GM06990 (cell line): ENCODE data around the gene ZBTB17.

Experiments
- DNase-seq: peaks from one replicate; pipeline ENCODE4 v3.0.0-alpha.2; 2011; ENCODE audit not compliant: insufficient read length; ENCODE audit errors: extremely low read depth
- H3K27me3 ChIP-seq: replicated peaks from 2 replicates; pipeline ENCODE4 v1.6.0; 2011; ENCODE audit warnings: low read length; ENCODE audit not compliant: control insufficient read depth, insufficient read depth
- H3K36me3 ChIP-seq: 2 replicates; pipeline ENCODE4 v1.5.1; 2011; ENCODE audit warnings: low read length; ENCODE audit not compliant: control insufficient read depth, insufficient read depth
- H3K4me3 ChIP-seq: replicated peaks from 2 replicates; pipeline ENCODE4 v1.5.1; 2011; ENCODE audit warnings: low read depth, mild to moderate bottlenecking, control low read depth, low read length
- CTCF ChIP-seq: IDR thresholded peaks from 2 replicates; pipeline ENCODE4 v1.5.1; 2011; ENCODE audit warnings: low read length, control low read depth, mild to moderate bottlenecking, inconsistent platforms; ENCODE audit not compliant: insufficient read depth, poor library complexity, severe bottlenecking

ZBTB17 gene

GRCh38 chr1:15947382-15948090 is 28.4 kb downstream of the ZBTB17 start:
- no peaks in the 10 kb centered on the region for H3K27me3 ChIP-seq
- H3K4me3 ChIP-seq = peak overlapping the region; percentile 23
- DNase-seq = no peak
- peaks cover 40% of the 10 kb centered on the region for H3K36me3 ChIP-seq
- TF ChIP-seq CTCF = no peak

GRCh38 chr1:15946571-15947381 is 29.1 kb downstream of the ZBTB17 start:
- TF ChIP-seq CTCF = no peak
- H3K4me3 ChIP-seq = no peak overlapping the region
- H3K36me3 ChIP-seq = peaks cover 47% of the 10 kb centered on the region
- no peak for DNase-seq
- H3K27me3 ChIP-seq = no peaks in the 10 kb centered on the region

- peaks cover 53% of the 10 kb centered on the region for H3K36me3 ChIP-seq
- no peaks in the 10 kb centered on the region for H3K27me3 ChIP-seq
- DNase-seq = no peak
- TF ChIP-seq CTCF = no peak
- no peak overlapping the region for H3K4me3 ChIP-seq
Observed at GRCh38 chr1:15945832-15946448, 30.0 kb downstream of the ZBTB17 start.

GRCh38 chr1:15945011-15945831 is 30.7 kb downstream of the ZBTB17 start:
- Histone ChIP-seq H3K4me3 (no peak overlapping the region), H3K27me3 (no peaks in the 10 kb centered on the region), H3K36me3 (peaks cover 54% of the 10 kb centered on the region)
- DNase-seq = no peak
- TF ChIP-seq CTCF = no peak

- no peak for DNase-seq
- Histone ChIP-seq H3K36me3 (peaks cover 54% of the 10 kb centered on the region), H3K27me3 (no peaks in the 10 kb centered on the region), H3K4me3 (no peak overlapping the region)
- TF ChIP-seq CTCF = no peak
Observed at GRCh38 chr1:15944308-15945010, 31.4 kb downstream of the ZBTB17 start.
